GM12878 (cell line): ENCODE results near the gene RBM18. TPM values are rescaled to one million over a fixed set of nuclear protein-coding genes. Genes with fewer than 3 reads are reported as not detected.

Experiments used
- ATAC-seq: fragments of 200-7000 bp; cut with Tn5 transposase; 3 replicates; pipeline ENCODE4 v1.9.1; 2020; ENCODE audit warnings: mild to moderate bottlenecking, moderate library complexity
- BruUV-seq: library from RNA; stranded (reverse); fragments of 400-500 nt; replicated peaks from 2 replicates; lab custom pipeline; 2021; lab: Mats Ljungman, UMichigan
- CTCF ChIA-PET: fragments of 300-600 bp; sonication (Branson Sonifier 250); formaldehyde crosslinking; extraction: SDS; loops from one replicate; lab custom pipeline; 2021; ENCODE audit warnings: inconsistent platforms; lab: Yijun Ruan, JAX
- POLR2A ChIA-PET: fragments of 350-600 bp; formaldehyde crosslinking; extraction: SDS; loops from one replicate; lab custom pipeline; 2021; ENCODE audit warnings: inconsistent platforms; lab: Charles Lee
- RAD21 ChIA-PET: fragments of 300-600 bp; sonication (Branson Sonifier 250); formaldehyde crosslinking; loops from one replicate; lab custom pipeline; 2023; ENCODE audit warnings: antibody characterized with exemption; ENCODE audit not compliant: unreplicated experiment; lab: Charles Lee
- SMC1A ChIA-PET: fragments of 300-600 bp; sonication (Branson Sonifier 250); formaldehyde crosslinking; loops from one replicate; lab custom pipeline; 2023; ENCODE audit not compliant: unreplicated experiment, uncharacterized antibody; lab: Charles Lee
- DNase-seq: peaks from one replicate; pipeline ENCODE4 v3.0.0-alpha.2; 2011; ENCODE audit warnings: low read depth, low spot score
- FAIRE-seq: peaks from 3 replicates; lab custom pipeline; 2011; peaks lifted over from hg19 to GRCh38; lab: Jason Lieb, UNC
- H2AFZ ChIP-seq: 2 replicates; pipeline ENCODE4 v1.6.0; 2011; ENCODE audit warnings: low read depth, low read length, control low read depth; ENCODE audit not compliant: control insufficient read depth
- H3K27ac ChIP-seq: 2 replicates; pipeline ENCODE4 v1.5.1; 2011; ENCODE audit warnings: control low read depth; ENCODE audit not compliant: control insufficient read depth, insufficient read depth
- H3K27me3 ChIP-seq, 2 experiments: replicated peaks in 1 of 2; 2 replicates each; pipeline versions ENCODE4 v1.6.0 to v1.6.1; 2011; ENCODE audit warnings: low read length in 1 of 2; ENCODE audit not compliant: control insufficient read depth in 2 of 2, insufficient read depth in 2 of 2
- H3K36me3 ChIP-seq, 2 experiments: 2 replicates each; pipeline ENCODE4 v1.5.1; 2011; ENCODE audit warnings: low read length in 1 of 2; ENCODE audit not compliant: control insufficient read depth in 2 of 2, insufficient read depth in 2 of 2
- H3K4me1 ChIP-seq: 2 replicates; pipeline ENCODE4 v1.6.1; 2011; ENCODE audit warnings: mild to moderate bottlenecking, low read length, moderate library complexity, mixed read lengths; ENCODE audit not compliant: control insufficient read depth, insufficient read depth
- H3K4me2 ChIP-seq: 2 replicates; pipeline ENCODE4 v1.6.0; 2011; ENCODE audit warnings: control low read depth; ENCODE audit not compliant: control insufficient read depth, insufficient read depth
- H3K4me3 ChIP-seq: fragments of 200-600 bp; sonication (generic); 2 replicates; pipeline ENCODE4 v1.5.1; 2016
- H3K79me2 ChIP-seq: 2 replicates; pipeline ENCODE4 v1.6.0; 2011; ENCODE audit warnings: low read length; ENCODE audit not compliant: control insufficient read depth, insufficient read depth
- H3K9ac ChIP-seq: 2 replicates; pipeline ENCODE4 v1.8.0; 2011; ENCODE audit warnings: low read length, control low read depth, mixed read lengths; ENCODE audit not compliant: control insufficient read depth, insufficient read depth
- H3K9me3 ChIP-seq: replicated peaks from 3 replicates; pipeline ENCODE4 v1.5.1; 2011; ENCODE audit warnings: mild to moderate bottlenecking, low read length; ENCODE audit not compliant: control insufficient read depth, insufficient read depth
- H4K20me1 ChIP-seq: 2 replicates; pipeline ENCODE4 v1.6.0; 2011; ENCODE audit not compliant: control insufficient read depth, insufficient read depth
- EZH2 ChIP-seq: IDR thresholded peaks from 2 replicates; pipeline ENCODE4 v1.6.1; 2012; ENCODE audit warnings: low read depth, mild to moderate bottlenecking, control low read depth, inconsistent platforms, low read length, borderline replicate concordance; ENCODE audit not compliant: control insufficient read depth
- NFIC ChIP-seq: IDR thresholded peaks from 2 replicates; pipeline ENCODE4 v1.6.1; 2012; ENCODE audit warnings: low read depth, mild to moderate bottlenecking, inconsistent platforms, low read length, moderate library complexity
- POU2F2 ChIP-seq: IDR thresholded peaks from 3 replicates; pipeline ENCODE4 v1.6.1; 2011; ENCODE audit warnings: low read depth, mild to moderate bottlenecking, low read length, borderline replicate concordance
- RAD51 ChIP-seq: fragments of 450-650 bp; IDR thresholded peaks from 2 replicates; pipeline ENCODE4 v1.6.1; 2016; ENCODE audit warnings: moderate library complexity, mild to moderate bottlenecking, inconsistent platforms
- TAF1 ChIP-seq: IDR thresholded peaks from 2 replicates; pipeline ENCODE4 v1.6.1; 2011; ENCODE audit warnings: mild to moderate bottlenecking, low read depth, low read length, borderline replicate concordance
- YY1 ChIP-seq: IDR thresholded peaks from 2 replicates; pipeline ENCODE4 v1.6.1; 2011; ENCODE audit warnings: low read depth, mild to moderate bottlenecking, low read length
- WGBS: methylation state at CpG from one replicate; pipeline ENCODE4 v1.1.6; 2016; ENCODE audit warnings: low lambda C conversion rate; ENCODE audit not compliant: insufficient replicate concordance, insufficient coverage; ENCODE audit errors: missing lambda C conversion rate; 5-methylcytosine and 5-hydroxymethylcytosine counted together
- in situ Hi-C: fragments of 300-500 bp; cut with MboI; formaldehyde crosslinking; loops from 9 replicates; pipeline ENCODE4 v1.14.3; 2018; ENCODE audit warnings: mixed read lengths
- intact Hi-C: fragments of 100-400 bp; cut with micrococcal nuclease; formaldehyde crosslinking; loops from one replicate; pipeline ENCODE4 v1.14.2; 2022; ENCODE audit not compliant: unreplicated experiment
- polyA plus RNA-seq, 11 experiments: library from polyadenylated mRNA; depleted of rRNA in 4 of 11; unstranded in 6 of 11; stranded (reverse) in 5 of 11; fragments of >200 nt; fragmentation: Nextera tagmentation in 4 of 11; fragmentation: Illumina TruSeq in 1 of 11; extraction: Ambion mirVana in 4 of 11; extraction: Trizol in 1 of 11; gene quantifications; 1 replicate in 1 of 11; 2 replicates in 10 of 11; pipeline versions ENCODE4 v1.2.1 to v1.2.3, GENCODE V29; 2011 to 2016; ENCODE audit warnings: inconsistent platforms in 2 of 11, missing spikeins in 2 of 11, low read depth in 1 of 11
- total RNA-seq, 4 experiments: library from RNA; depleted of rRNA in 3 of 4; stranded (reverse); fragments of >200 nt in 3 of 4; fragmentation: Illumina TruSeq in 1 of 4; extraction: Trizol in 1 of 4; gene quantifications; 2 replicates each; pipeline versions ENCODE4 v1.2.1 to v1.2.3, GENCODE V29; 2013 to 2021
- TF ChIP-seq, protein P1 (sequence below): fragments of 450-650 bp; IDR thresholded peaks from 2 replicates; pipeline ENCODE4 v1.6.1; 2016; ENCODE audit warnings: mild to moderate bottlenecking, moderate library complexity, borderline replicate concordance

Gene RBM18
- total and polyA plus RNA-seq, 10 of the 15 experiments (the other 5 are each of a cell fraction or from before 2014, with no cell fraction given): 6.4 to 46.8 (median 30.4) TPM

DNA sequence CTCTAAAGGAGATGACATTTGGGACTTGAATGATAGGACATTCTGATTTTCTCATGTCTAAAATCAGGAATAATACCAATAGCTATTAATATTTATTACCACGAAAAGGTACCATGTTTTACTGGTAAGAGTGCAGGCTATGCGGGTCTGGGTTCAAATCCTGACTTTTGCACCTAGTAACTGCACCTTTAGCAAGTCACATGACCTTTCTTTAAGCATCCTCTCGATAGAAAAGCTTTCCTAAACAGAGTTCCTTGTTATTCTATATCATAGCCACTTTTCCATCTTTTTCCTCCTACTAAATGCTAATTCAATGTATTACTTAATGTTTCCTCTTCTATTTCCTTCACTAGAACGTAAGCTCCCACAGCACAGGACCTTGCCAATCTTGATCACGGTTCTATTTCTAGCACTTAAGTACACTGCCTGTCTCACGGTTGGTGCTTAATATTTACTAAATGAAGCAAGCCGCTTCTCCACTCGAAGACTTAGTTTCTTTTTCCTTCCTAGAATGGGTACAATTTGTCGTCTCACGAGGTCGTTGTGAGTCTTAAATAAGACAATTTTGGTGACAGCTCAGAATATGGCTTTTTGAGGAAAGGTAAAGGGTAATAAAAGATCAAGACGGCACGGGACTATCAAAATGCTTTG lies 816 bp downstream of the RBM18 start:
- SMC1A ChIA-PET: interaction anchor here (1.3 kb wide), 2 partner anchors 17 to 136 kb away, joined by 3 to 4 read pairs; no protein-coding TSS in a partner anchor
- H3K27ac ChIP-seq: peak overlapping the region; percentile 93
- H3K9ac ChIP-seq: peak overlapping the region; percentile 90
- FAIRE-seq (no peak), DNase-seq (no peak), ATAC-seq (peak; percentile 7)
- BruUV-seq: no TSS peak
- no peaks in the 10 kb centered on the region for H3K4me1 ChIP-seq
- peak overlapping the region; percentile 88 for H2AFZ ChIP-seq
- no peaks in the 10 kb centered on the region for H3K27me3 ChIP-seq
- H3K9me3 ChIP-seq: no peaks in the 10 kb centered on the region
- WGBS: 9% methylated on average over 13 of the region's 13 CpGs
- TF ChIP-seq NFIC: 0 out of 2 replicates have a peak, but pooled peaks have one; percentile 19
- no peak for TF ChIP-seq TAF1
- TF ChIP-seq POU2F2: no peak
- TF ChIP-seq, protein P1, sequence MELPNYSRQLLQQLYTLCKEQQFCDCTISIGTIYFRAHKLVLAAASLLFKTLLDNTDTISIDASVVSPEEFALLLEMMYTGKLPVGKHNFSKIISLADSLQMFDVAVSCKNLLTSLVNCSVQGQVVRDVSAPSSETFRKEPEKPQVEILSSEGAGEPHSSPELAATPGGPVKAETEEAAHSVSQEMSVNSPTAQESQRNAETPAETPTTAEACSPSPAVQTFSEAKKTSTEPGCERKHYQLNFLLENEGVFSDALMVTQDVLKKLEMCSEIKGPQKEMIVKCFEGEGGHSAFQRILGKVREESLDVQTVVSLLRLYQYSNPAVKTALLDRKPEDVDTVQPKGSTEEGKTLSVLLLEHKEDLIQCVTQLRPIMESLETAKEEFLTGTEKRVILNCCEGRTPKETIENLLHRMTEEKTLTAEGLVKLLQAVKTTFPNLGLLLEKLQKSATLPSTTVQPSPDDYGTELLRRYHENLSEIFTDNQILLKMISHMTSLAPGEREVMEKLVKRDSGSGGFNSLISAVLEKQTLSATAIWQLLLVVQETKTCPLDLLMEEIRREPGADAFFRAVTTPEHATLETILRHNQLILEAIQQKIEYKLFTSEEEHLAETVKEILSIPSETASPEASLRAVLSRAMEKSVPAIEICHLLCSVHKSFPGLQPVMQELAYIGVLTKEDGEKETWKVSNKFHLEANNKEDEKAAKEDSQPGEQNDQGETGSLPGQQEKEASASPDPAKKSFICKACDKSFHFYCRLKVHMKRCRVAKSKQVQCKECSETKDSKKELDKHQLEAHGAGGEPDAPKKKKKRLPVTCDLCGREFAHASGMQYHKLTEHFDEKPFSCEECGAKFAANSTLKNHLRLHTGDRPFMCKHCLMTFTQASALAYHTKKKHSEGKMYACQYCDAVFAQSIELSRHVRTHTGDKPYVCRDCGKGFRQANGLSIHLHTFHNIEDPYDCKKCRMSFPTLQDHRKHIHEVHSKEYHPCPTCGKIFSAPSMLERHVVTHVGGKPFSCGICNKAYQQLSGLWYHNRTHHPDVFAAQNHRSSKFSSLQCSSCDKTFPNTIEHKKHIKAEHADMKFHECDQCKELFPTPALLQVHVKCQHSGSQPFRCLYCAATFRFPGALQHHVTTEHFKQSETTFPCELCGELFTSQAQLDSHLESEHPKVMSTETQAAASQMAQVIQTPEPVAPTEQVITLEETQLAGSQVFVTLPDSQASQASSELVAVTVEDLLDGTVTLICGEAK: 0 out of 2 replicates have a peak, but pooled peaks have one; percentile 5
- TF ChIP-seq RAD51: peak; percentile 74
- no peak for TF ChIP-seq EZH2
- no peak for TF ChIP-seq YY1
- CTCF ChIA-PET: interaction anchor here (2.4 kb wide), 1 partner anchor 165 kb away, joined by 9 read pairs; no protein-coding TSS in a partner anchor
- H3K4me3 ChIP-seq: peak overlapping the region; percentile 86
- H3K4me2 ChIP-seq: peak overlapping the region; percentile 72
- H3K36me3 ChIP-seq: peaks cover 0 to 17% of the 10 kb centered on the region in 2 experiments; a peak in 2 of 4 replicates
- RAD21 ChIA-PET: no interaction called here
- no peaks in the 10 kb centered on the region for H4K20me1 ChIP-seq
- intact Hi-C loops: no loop called here
- POLR2A ChIA-PET: interaction anchor here (1.3 to 1.5 kb wide), 2 partner anchors 9 to 21 kb away, joined by 3 to 4 read pairs; no protein-coding TSS in a partner anchor
- H3K79me2 ChIP-seq: peaks cover 58% of the 10 kb centered on the region
- in situ Hi-C loops: no loop called here
